HG03342 (cell line): ENCODE results near the gene TMEFF1.
"Not testable (repeated sequence)": the region's sequence is repeated elsewhere in the genome, so short reads cannot be mapped to it uniquely, and the experiment has no call there.

ENCODE experiments used
- ATAC-seq: cut with Tn5 transposase; IDR thresholded peaks from one replicate; pipeline ENCODE4 v1.9.1; 2021; ENCODE audit warnings: mild to moderate bottlenecking, moderate library complexity; ENCODE audit not compliant: unreplicated experiment

Gene TMEFF1, protein sequence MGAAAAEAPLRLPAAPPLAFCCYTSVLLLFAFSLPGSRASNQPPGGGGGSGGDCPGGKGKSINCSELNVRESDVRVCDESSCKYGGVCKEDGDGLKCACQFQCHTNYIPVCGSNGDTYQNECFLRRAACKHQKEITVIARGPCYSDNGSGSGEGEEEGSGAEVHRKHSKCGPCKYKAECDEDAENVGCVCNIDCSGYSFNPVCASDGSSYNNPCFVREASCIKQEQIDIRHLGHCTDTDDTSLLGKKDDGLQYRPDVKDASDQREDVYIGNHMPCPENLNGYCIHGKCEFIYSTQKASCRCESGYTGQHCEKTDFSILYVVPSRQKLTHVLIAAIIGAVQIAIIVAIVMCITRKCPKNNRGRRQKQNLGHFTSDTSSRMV

DNA sequence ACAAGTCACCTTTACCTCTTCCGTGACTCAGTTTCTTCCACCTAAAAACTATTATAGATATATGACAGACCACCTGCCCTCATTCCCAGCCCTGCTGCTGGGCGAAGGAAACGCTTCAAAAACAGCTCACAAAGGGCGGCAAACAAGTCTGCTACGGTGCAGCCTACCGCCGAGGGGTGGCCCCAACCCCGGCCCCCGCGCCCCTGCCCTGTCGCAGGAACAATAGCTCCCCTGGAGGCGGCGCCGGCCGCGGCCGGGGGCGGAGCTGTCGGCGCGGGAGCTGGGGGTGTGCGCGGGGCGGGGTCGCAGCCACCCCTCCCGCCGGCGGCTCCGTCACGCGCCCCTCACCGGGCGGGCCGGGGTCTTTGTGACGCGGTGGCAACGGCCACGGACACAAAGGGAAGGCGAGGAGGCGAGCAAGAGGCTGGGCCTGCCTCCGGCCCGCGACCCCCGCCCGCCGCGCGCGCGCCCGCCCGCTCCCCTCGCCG lies at the start of gene TMEFF1:
Gene TMEFF1 (plus strand): TSS at position 362 of the 488 bp plus-strand sequence. CDS start 396 bp downstream, outside the sequence.
- ATAC-seq: peak; percentile 52

DNA sequence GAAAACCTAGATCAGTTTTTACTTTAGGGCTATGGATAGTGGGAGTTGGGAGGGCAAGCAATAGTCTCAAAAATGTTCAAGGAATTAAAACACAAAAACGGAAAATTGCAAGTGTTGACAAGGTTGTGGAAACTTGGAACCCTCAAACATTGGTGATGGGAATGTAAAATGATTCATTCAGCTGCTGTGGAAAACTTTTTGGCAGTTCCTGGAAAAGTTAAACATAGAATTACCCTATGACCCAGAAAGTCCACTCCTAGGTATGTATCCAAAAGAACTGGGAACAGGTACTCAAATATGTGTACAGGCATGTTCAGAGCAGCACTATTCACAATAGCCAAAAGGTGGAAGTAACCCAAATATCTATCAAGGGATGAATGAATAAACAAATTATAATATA lies 47.2 kb upstream of the TMEFF1 start:
- ATAC-seq: no peak

DNA sequence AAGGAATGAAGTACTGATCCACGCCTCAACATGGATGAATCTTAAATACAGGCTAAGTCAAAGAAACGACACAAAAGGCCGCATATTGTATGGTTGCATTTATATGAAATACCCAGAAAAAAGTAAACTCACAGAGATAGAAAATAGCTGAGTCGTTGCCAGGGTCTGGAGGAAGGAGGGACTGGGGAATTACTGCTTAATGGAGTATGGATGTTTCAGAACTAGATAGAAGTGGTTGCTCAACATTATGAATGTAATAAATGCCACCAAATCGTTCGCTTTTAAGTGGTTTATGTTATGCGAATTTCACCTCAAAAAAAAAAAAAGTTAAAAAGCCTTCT lies 46.8 kb upstream of the TMEFF1 start:
- no peak for ATAC-seq

DNA sequence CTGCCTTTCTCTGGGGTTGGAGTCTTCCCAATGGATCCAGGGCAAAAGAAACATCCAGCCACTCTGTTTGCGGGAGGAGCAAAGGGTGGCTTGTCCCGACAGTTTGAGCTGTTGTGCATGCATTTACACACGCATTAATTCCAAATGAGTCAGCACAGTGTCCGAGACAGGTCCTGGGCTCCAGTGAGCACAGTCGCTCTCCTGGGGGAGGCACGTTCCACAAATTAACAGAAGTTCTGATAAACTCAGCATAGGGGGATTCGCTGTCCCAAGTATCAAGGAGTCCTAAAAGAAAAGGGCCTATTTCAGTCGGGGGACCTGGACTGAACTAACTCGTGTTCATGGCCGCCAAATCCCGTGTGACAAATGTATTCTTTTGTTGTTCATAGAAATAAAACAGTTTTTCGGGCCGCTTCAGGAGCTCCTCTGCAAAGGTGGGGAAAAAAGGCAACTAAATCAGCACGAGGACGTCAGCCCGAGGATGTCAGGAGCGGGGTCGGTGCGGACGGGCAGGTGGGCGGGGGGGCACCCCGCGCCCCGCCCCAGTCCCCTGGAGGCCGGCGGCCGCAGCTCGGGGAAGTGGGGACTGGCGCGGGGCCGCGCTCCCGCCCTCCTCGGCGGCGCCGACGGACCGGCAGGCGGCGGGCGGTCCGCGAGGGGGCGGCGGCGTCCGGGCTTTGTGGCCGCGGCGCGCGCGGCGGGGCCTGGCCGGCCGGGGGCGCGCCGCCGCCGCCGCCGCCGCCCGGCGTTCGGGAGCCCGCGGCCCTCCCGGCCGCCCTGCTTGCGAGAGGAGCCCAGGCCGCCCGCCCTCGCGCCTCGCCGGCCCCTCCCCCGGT lies 46.2 kb upstream of the TMEFF1 start, which contains the start of gene MSANTD3:
Gene MSANTD3 (plus strand): TSS at position 614 of the 836 bp plus-strand sequence. CDS start 14,796 bp downstream, outside the sequence.
- ATAC-seq: peak; percentile 80

DNA sequence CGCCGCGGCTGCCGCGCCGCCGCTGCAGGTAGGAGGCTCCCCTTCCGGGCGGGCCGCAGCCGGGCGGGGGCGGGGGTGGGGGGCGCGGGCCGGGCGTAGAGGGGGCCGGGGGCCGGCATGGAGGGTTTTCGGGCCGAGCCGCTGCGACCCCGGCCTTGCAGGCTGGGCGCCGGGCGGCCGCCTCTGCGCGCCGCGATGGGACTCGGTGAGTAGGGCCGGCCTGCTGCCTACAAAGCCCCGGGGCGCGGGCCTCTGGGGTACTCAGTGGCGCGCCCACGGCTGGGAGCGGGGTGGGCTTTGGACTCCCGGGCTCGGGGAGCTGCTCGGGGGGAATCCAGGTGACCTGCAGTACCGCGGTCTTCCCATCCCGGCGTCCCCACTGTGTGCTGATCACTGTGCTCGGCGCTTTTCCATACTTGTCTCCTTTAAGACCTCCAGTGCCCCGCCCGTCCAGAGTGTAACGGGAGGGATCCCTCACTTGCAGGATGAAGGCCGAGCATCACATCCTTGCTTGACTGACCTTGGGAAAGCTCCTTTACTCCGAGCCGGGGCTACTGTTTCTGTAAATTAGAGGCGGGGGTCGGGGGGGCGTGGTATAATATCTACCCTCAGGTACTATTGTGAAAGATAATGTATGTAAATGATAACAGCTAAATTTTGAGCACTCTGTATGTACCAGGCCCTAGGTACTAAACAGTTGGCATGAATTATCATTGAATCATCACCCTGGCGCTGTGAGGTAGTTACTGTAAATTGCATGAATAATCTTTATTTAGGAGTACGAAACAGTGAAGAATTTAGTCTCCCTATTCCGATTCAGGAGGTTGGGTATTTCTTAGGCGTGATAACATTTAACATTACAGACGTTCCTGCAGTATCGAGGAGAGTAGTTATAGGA lies 45.3 kb upstream of the TMEFF1 start:
- ATAC-seq: peak; percentile 55

DNA sequence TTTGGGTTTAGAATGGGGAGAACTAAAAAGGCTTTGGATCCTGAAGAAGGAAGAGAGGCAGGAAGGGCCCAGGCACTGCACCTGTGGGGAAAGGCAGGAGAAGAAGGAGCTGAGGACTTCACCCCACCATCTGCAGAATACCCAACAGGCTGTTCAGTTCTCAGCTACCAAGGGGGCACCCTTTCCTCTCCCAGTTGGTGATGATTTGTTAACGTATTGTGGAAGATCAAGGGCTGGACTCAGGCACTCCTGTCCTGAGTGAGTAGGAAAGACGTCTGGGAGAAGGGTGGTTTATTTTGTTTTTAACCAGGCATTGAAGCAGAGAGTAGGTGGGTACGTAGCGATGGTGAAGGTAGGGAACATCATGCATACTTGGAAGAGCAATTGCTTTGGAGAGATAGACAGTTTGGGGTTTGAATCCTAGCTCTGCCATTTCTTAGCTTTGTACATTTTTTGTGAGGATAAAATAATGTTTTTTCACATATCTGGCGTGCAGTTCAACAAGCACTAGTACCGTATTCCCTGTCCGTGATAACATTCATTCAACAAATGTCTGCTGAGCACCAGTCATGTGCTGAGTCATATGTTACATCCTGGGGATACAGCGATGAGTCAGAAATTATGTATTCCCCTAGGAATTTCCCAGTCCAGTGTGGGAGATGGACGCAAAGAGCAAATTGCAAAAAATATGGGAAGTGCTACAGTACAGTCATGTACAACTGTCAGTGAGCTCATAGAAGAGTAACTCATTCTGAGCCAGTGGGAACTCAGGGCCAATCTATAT lies 43.9 kb upstream of the TMEFF1 start:
- no peak for ATAC-seq

DNA sequence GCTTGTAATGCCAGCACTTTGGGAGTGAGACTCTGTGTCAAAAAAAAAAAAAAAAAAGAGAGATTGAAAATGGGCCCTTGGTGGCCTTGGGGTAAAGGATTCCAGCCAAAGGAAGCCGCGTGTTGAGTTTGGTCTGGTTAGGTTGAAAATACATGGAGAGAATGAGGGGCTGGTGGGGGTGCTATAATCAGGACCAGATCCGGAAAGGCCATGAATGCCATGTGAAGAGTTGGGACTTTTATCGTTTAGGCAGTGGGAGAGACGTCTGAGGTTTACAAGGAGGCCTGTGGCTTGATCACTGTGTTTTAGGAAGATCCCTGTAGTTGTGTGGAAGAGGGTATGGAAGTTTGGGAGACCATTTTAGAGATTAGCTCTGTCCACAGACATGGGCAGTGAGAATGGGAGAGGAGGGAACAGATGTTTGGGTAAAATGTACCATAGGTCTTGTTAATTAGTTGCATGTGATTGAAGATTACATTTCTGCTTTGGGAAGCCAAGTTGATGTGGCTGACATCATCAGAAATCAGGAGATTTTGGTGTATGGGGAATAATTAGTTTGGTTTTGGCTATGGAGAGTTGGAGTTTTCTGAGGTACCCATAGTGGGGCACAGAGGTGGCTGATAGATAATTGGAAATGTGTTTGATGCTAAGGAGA lies 42.5 kb upstream of the TMEFF1 start:
- ATAC-seq: no peak

DNA sequence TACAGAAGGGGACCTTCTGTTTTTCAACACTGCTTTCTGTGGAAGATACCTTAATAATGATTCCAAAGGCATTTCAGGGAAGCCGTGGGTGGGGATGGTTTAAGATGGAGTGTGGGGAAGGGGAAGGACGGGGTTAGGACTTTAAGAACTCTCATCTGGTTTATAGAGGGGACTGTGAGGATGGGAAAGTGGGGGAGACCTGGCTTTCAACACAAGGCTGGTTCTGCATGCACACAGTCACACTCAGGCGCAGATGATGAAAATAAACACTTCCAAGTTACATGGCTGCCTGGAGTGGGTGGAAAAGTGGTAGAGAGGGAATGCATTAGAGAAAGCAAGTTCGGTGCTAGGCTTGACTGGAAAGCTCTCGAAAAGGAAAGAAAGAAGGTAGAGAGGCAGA lies 41.1 kb upstream of the TMEFF1 start:
- no peak for ATAC-seq

DNA sequence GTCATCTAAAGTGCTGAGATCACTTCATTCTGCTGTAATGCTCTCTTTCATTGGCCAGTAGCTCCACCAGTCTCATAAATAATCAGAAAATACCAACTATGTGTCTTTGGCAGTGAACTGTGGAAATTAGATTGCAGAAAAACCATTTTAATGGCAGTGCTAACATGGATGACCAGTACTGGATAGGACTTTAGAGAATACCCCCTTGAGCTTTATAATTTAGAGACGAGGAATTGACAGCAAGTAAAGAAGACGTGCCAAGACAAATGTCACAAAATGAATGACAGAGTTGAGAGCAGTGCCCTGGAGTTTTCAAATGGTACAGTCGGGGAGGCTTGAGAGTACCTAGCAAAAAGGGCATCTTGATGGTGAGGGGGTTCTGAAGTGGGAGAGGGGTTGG lies 40.2 kb upstream of the TMEFF1 start:
- ATAC-seq: no peak

DNA sequence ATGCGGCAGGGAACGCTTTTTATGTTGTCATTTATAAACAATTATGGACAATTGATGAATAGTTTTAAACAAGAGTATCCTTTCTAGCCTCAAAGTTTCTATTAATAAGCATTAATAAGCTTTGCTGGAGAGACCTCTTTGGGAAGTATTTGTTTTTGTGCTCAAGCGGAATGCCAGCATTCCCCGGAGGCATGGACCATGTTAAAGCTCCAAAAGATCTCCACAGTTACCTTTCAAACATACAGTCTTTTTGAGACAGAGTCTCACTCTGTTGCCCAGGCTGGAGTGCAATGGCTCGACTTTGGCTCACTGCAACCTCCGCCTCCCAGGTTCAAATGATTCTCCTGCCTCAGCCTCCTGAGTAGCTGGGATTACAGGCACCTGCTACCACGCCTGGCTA lies 36.4 kb upstream of the TMEFF1 start:
- ATAC-seq: no peak

DNA sequence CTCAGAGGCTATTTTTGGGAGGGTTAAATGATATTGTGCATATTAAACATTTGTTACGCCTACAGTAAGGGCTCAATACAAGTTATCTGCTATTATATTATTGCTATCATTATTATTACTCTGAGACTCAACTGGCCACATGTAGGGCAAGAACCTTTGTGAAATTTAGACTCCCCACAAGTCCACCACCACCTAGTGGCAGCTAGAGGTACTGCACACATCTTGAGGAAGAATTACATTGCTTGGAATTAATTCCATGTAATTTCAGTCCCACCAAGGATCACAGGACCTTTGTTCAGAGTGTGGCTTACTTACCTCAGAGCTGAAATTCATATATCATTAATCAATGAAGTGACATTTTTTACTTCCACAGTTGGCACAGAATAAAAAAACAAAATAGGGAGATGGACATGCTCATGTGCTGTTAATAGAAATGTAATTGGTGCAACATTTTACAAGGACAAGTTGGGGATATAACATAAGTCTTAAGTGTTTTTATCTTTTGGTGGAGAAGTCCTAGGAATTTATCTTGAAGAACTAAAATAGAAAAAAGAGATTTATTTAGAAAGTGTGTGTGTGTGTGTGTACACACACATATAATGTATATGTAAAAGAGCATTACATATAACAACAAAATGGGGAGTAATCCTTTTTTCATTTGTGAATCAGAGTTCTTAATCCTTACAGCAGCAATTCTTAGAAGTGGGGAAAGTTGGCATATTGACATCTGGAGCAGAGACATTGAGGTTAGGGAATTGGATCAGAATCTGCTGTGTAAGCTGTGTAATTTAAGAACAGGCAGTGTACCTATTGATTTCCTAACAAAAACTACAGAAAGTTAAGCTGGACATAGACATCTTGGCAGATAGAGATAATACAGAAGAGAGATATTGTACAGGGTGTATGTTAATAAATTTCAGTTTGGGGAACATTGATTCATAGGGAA lies 34.8 kb upstream of the TMEFF1 start:
- peak; percentile 67 for ATAC-seq

DNA sequence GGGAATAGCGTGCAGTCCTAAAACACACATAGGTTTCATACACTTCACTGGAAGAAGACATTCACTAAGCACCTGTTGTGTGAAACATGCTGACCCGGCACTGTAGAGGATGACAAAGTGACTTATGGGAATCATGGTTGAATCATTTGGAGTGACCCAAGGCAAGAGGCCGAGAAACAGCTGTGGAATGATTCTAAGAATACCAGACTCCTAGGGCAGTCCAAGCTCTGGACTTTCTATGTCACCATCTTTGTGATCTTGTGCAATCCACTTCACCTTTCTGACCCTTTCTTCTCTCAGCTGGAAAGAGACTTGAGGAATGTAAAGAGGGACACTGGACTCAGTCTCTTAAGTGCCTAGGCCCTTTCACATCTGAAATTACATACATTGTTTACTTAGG lies 32.9 kb upstream of the TMEFF1 start:
- no peak for ATAC-seq

DNA sequence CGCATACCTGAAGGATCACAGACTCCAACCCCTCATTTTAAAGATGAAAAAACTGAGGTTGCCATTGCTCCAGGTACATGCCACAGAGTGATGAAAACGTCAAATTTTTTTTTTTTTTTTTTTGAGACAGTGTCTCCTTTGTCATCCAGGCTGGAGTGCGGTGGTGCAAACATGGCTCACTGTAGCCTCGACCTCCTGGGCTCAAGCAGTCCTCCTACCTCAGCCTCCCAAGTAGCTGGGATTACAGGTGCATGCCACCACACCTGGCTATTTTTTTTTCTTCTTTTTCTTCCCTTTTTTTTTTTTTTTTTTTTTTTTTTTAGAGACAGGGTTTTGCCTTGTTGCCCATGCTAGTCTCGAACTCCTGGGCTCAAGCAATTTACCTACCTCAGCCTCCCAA lies 32.5 kb upstream of the TMEFF1 start:
- not testable (repeated sequence) for ATAC-seq

DNA sequence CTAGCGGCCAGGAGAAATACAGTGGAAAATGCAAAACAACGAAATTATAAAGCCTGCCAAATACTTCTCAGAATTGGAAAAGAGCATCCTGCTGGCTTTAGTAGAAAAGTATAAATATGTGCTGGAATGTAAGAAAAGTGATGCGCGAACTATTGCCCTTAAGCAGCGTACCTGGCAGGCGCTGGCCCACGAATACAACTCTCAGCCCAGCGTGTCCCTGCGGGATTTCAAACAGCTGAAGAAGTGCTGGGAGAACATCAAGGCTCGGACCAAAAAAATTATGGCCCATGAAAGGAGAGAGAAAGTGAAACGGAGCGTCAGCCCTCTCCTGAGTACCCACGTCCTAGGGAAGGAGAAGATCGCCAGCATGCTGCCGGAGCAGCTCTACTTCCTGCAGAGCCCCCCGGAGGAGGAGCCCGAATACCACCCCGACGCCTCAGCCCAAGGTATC lies 31.0 kb upstream of the TMEFF1 start:
- no peak for ATAC-seq

DNA sequence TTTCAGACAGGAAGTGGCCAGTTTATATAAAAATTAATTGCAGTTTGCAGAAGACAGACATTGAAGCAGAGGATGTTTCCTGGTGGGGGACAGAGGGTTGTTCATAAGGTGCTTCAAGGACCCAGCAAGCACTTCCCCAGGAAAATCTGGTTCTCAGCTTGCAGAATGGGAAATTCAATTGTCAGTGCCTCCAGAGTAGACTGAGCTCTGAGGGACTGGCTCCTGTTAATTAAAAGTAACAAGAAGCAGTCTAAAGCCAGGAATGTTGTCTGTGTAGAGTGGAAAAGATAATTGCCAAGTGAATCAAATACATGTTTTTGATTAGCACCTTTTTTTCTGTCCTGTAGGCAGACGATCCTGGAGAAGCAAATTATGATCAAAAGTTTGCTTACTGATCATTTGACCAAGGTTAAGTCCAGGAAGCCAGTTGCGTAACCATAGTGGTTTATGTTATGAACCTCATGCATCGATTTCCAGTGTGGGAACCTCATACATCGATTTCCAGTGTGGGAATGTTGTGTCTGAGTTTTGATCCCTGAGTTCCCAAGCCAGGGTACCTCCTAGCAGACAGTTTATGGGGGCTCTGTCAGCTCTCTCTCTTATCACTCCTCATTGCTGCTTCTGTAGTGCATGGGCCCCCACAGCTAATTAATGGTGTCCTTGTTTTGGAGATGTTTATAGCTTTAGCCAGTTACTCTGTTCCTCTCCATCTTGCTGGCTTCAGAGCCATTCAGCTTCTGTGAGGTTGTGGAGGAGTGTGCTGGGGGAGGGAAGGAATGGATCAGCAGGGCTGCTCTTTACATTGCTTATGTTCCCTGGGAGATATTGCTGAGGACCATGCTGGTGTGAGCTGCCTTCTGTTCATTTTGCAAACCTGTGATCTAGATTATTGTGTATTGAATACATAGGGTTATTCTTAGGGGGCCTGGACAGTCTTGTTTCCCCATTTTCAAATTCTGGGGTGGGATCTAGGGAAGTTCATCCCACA lies 28.9 kb upstream of the TMEFF1 start:
- ATAC-seq: no peak

DNA sequence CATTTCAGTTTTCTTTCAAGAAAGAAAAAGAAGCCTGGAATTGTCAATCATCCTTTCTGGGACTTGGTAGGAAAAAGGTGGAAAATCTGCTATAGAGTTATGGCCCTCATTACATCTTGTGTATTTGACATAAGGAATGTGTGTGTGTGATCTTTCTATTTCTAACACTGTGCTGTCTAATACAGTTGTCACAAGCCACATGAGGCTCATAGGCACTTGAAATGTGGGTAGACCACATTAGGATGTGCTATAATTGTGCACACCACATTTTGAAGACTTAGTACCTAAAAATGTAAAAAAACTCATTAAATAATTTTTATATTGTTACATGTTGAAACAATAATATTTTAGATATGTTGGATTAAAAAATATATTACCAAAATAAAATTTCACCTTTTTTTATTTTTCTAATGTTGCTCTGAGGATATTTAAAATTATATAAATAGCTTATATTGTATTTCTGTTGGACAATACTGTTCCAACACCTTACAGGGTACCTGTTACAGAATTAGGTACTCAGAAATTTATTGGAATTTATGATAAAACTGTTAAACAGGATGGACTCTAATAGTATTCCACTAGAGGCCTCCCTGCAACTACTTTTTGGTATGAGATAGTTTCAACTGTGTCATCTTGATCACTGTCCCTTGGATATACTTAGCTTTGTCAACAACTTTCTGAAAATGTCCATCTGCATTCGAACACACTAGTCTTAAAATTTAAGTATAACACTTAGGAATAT lies 27.6 kb upstream of the TMEFF1 start:
- no peak for ATAC-seq
